Measurements from ENCODE around the gene HLA-DMA.
A peak's percentile ranks its signal among the peaks of the same experiment; 100 is the strongest.

Gene HLA-DMA

DNA sequence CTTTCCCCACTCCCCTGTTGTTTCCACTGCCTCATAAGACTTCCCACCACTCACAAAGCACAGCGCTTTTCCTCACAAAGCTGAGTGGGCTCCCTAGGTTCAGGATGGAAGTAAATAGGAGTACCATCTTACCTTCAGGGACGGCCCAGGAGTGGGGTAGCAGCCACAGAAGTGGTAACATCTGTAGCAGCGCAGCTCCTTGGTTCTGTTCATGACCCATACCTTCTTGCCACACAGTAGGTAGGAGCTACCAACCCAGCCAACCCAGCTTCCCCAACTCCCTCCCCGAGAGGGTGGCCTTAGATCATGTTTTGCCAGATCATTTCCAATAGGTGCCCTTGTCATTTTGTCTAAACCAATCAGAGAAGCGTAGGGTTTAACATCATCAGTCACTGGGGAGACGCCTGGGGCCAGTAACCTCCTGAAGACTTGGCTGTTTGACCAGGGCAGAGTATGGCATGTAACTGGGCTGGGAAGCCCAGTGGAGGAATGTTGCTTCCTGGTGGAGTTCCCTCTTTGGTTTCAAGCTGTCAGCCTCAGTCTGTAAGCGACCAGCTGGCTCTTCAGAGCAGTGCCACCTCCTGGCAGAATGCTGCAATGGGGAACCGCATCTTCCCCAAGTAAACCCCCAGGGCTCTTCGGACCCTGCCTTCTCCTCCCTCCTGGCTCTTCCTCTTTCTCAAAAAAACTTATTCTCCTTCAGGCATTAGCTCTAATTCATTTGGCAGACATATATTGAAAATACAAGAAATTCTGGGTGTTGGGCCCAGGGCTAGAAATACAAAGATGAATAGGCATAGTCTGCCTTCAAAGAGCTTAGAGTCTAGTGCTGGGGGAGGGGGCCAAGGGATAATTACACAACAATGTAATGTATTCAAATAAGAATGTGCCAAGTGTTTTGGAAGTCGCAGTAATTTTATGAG is at the start of gene HLA-DMA:
Gene HLA-DMA, minus strand, starts transcription at position 281 of the 923 bp plus-strand sequence. Its CDS starts 61 bp downstream, at position 220.
- DNase-seq (ENCODE audit: low spot score): peak; percentile 94

DNA sequence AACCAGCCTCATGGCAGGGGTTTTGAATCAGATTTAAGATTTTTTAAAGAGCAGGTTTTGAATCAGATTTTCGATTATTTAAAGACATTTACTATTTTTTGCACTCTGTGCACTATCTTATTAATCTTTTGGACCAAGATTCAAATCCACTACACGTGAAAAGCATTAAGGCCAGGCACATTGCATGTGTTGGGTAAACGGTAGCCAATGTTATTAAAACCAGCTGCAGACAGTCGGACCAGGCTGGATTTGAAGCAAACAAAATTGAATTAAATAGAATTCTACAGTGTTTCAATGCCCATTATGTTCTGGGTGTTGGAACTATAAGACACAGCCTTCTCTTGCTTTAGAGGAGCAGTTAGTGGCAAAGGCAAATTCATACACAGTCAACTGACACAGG is 48.8 kb upstream of the HLA-DMA start:
- no peak for DNase-seq (ENCODE audit: low spot score)

DNA sequence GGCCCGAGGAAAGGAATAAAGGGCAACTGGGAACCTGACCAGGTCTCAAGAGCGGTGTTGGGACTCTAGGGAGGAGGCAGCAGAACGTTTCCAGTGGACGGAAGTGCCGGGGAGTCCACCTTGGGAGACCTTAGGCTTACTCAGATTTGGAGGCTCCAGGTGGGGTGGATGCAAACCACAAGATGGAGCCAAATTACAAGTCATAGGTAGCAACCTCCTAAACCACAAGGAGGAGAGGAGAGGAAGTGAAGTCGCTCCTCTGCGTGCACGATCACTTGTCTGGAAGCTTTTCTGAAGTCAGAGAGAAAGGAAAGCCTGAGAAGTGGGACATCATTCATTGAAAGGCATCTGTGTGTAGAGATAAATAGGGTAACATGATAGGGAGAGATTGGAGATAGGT is 47.2 kb upstream of the HLA-DMA start:
- DNase-seq (ENCODE audit: low spot score): no peak

DNA sequence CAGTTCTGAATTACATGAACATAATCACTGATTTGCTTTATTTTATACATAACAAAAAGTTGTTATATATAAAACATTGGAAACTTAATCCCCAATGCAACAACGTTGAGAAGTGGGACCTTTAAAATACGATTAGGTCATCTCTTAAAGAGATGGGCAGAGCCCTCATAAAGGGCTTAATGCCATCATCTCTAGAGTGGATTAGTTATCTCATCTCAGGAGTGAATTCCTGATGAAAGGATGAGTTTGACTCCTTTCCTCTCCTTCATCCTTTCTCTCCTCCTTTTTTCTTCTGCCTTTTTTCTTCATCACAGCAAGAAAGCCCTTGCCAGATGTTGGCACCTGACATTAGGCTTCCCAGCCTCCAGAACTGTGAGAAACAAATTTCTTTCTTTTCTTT is 42.6 kb upstream of the HLA-DMA start:
- no peak for DNase-seq (ENCODE audit: low spot score)

DNA sequence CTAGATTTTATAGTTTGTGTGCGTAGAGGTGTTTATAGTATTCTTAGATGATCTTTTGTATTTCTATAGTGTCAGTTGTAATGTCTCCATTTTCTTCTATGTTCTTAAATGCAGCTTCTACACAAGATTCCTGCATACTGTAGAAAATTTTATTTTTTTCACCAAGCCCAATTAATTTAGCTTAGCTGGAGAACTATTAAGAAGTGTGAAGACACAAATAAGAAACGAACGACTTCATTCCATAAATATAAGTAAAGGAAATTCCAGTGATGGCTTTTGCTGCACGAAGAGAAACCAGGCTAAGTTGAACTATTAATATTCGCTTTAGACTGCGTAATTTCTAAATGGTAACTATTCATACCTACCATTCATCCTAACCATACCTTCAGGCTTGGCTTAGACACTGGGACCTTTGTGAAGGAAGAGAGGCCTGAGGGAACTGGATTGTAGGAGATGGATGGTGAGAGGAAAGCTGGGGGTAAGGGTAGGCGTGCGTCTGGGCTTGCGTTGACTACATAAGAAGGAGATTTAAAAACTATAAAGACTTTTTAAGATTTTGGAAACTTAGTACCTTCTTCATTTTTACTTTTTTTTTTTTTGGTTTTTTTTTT is 40.6 kb upstream of the HLA-DMA start:
- no peak for DNase-seq (ENCODE audit: low spot score)

DNA sequence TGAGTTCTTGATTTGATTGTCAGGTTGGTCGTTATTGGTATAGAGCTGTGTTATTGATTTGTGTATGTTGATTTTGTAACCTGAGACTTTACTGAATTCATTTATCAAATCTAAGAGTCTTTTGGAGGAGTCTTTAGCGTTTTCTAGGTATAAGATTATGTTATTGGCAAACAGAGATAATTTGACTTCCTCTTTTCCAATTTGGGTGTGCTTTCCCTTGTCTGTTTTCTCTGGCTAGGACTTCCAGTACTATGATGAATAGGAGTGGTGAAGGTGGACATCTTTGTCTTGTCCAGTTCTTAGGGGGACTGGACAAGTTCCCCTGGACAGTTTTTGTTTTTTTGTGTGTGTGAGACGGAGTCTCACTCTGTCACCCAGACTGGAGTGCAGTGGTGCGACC is 39.1 kb upstream of the HLA-DMA start:
- no peak for DNase-seq (ENCODE audit: low spot score)

DNA sequence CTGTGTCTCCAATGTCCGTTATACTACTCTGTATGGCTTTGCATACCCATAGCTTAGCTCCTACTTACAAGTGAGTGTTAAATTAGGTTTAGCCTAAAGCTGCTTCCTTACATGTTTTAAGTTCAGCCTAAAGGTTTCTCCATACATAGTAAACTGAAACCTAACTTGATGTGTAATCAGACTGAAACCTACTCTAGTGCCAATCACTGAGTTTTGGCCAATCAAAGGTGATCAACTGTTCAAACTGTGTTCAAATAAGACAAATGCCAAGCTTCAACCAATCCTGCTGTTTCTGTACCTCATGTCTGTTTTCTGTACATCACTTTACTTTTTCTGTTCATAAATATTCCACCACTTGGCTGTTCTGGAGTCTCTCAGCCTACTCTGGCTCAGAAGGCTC is 36.5 kb upstream of the HLA-DMA start:
- DNase-seq (ENCODE audit: low spot score): no peak

DNA sequence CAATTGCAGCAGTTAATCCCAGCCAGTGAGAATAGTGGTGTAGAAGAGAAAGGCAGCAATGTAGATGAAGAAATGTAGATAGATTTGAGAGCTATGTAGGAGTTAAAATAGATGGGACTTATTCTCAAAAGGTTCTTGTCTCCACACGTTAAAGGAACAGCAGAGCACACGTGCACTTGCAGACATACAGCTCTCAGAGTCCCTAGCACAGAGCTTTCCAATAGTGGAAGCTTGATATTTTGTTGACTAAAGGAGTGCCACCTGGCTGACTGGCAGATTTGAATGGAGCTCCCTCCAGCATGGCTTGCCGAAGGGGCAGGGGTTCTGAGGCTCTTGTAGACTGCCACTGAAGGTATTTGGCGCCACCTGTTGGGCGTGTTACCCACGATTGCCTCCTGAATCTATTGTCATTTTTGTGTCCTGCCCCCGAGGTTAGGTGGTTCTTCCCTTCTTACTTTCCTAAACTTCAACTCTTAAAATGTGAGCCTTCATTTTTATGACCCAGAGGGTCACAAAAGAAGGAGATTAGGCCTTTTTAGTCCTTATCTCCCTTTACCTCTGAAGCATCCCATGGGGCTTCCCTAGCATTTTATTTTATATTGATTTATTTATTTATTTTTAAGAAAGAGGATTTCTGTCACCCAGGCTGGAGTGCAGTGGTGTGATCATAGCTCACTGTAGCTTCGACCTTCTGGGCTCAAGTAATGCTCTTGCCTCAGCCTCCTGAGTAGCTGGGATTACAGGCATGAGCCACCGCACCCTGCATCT is 31.9 kb upstream of the HLA-DMA start:
- peak; percentile 83 for DNase-seq (ENCODE audit: low spot score)

DNA sequence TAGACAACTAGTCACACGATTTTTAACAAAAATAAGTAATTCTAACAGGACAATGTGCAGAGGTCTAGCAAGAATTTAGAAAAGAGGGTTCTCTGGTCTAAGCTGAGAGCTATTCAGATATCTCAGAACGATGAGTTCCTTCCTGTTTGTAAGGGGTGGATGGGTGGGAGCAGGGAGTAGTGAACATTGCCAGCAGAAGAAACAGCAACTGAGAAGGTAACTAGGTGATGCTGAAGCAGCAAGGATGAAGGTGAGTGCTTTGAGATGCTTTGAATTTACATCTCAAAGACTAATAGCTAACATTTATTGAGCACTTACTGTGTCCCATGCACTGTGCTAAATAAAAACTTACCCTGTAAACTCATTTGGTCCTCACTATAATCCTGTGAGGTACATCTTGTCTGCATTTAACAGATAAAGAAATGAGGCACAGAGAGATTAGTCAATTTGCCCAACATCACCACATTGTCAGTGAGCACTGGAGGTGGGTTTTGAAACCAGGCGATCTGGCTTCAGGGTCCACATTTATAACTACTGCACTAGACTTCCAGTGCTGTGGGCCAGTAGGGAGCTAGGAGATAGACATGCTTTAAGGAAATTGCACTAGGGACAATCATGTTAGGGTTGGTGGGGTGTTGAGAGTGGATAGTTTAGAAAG is 31.2 kb upstream of the HLA-DMA start:
- no peak for DNase-seq (ENCODE audit: low spot score)

DNA sequence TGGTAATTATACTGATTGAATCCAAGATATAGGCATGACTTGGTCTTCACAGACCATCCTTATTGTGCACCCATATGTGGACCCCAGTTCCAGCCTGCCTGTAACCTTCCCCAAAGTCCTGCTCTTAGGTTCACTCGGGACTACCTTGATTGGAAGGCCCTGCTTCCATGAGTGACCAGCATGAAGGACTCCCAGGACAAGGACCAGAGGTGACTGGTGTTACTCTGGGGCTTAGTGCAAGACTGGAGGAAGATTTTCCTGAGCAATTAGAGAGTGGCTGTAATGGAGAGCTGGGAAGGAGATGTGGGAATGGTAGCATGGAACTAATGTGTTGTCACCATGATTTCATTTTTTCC is 30.6 kb upstream of the HLA-DMA start:
- no peak for DNase-seq (ENCODE audit: low spot score)

DNA sequence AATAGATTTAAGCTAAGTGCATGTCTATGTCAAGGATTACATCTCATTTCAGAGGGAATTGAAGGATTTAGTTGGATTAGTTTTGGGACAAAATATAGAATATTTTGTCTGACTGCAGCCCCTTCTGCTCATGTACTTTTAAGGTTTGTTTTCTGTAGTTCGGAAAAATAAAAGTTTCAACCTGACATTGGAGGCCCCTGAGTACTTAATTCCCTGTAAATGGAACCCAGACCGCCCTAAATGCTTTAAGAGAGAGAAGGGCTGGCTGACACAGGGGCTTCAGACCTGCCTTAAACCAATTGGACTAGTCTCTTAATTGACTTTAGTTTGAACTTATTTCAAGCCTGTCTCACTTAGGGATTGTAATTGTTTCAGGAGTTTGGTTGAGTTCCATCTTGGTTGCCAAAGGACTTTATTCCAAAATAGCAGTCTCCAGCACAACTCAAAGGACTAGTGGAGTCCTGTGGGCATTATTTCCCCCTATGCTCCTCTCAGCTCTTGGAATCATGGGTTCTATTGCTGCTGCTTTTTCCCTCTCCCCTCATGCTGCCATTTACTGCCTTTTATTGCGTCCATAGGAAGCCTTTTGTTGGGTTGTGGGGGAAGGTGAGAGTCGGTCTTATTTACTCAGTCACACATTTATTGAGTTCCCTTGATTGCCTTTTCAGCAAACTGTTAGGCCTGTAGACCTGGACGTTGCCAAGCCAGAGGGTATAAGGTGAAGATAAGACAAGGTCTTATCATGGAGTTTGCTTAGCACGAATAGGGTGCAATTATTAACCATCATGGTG is 30.0 kb upstream of the HLA-DMA start:
- no peak for DNase-seq (ENCODE audit: low spot score)

DNA sequence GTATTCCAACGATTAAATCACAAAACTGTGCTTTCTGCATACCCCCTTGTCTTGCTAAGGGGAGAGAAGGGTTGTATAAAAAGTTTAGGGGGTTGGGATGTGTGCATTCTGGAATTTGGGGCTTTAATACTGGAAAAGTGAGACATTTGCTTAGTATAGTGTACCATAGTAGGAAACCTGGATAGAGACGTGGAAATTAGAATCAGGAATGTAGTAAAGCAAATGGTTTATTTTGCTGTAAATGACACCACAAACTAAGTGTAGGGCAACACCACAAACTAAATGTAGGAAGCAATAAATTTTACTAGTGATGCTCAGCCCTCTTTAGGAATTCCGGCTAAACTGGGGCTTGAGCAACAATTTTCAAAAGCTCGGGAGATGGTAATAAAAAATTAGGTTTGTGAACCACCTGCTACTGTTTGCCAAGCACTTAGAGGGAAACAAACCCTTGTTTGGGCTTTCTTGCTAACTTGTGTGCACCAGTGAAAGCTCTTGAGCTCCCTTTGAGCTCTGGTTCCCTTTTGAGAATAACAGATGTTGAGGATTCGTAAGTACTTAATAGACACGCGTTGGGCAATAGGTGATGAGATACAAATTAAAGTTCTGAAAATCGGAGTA is 29.3 kb upstream of the HLA-DMA start:
- no peak for DNase-seq (ENCODE audit: low spot score)

DNA sequence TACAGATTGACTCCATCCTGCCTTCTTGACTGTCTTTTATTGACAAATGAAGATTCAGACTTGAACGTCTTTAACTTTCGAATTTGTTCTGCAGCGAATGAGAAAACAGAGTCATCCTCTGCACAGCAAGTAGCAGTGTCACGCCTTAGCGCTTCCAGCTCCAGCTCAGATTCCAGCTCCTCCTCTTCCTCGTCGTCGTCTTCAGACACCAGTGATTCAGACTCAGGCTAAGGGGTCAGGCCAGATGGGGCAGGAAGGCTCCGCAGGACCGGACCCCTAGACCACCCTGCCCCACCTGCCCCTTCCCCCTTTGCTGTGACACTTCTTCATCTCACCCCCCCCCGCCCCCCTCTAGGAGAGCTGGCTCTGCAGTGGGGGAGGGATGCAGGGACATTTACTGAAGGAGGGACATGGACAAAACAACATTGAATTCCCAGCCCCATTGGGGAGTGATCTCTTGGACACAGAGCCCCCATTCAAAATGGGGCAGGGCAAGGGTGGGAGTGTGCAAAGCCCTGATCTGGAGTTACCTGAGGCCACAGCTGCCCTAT is 27.7 kb upstream of the HLA-DMA start:
- no peak for DNase-seq (ENCODE audit: low spot score)

DNA sequence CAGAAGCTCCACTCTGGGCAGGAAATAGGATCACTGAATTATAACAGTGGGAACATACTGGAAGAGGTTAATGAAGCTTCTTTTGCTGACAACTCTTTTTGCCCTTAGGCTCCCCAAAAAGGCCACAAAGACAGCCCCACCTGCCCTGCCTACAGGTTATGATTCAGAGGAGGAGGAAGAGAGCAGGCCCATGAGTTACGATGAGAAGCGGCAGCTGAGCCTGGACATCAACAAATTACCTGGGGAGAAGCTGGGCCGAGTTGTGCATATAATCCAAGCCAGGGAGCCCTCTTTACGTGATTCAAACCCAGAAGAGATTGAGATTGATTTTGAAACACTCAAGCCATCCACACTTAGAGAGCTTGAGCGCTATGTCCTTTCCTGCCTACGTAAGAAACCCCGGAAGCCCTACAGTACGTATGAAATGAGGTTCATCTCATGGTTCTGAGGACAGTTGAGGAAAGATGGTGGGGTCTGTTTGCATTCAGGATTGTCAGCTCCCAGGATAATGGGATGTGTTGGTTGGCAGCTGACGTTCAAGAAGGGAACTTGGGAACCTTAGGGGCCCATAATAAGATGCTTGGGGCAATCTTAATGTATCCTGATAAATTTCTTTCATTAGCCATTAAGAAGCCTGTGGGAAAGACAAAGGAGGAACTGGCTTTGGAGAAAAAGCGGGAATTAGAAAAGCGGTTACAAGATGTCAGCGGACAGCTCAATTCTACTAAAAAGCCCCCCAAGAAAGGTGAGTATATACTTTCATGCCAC is 27.0 kb upstream of the HLA-DMA start:
- DNase-seq (ENCODE audit: low spot score): no peak

DNA sequence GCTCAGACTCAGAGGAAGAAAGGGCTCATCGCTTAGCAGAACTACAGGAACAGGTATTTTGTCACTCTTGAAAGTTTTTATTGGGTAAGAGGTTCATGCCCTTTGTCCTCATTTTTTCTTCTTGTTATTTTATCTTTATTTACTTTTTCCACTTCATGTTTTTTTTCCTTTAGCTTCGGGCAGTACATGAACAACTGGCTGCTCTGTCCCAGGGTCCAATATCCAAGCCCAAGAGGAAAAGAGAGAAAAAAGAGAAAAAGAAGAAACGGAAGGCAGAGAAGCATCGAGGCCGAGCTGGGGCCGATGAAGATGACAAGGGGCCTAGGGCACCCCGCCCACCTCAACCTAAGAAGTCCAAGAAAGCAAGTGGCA is 25.0 kb upstream of the HLA-DMA start:
- no peak for DNase-seq (ENCODE audit: low spot score)

DNA sequence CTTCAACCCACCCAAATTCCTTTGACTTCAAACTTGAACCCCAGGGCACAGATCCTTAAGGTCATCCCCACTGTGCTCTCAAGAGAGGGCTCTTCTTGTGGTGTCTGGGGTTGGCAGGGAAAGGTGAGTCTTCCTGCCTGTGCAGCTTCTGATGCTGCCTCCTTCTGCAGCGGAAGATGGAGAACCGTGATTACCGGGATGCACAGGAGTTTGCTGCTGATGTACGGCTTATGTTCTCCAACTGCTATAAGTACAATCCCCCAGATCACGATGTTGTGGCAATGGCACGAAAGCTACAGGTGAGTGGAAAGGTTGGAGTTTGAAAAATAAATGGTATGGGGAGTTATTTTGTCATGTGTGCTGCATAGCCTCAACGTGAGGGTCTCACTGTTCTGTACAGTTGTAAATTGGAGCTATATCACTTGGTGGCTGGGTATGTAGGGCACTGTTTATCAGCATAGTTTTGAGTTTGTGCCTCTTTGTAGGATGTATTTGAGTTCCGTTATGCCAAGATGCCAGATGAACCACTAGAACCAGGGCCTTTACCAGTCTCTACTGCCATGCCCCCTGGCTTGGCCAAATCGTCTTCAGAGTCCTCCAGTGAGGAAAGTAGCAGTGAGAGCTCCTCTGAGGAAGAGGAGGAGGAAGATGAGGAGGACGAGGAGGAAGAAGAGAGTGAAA is 24.5 kb upstream of the HLA-DMA start:
- DNase-seq (ENCODE audit: low spot score): no peak

DNA sequence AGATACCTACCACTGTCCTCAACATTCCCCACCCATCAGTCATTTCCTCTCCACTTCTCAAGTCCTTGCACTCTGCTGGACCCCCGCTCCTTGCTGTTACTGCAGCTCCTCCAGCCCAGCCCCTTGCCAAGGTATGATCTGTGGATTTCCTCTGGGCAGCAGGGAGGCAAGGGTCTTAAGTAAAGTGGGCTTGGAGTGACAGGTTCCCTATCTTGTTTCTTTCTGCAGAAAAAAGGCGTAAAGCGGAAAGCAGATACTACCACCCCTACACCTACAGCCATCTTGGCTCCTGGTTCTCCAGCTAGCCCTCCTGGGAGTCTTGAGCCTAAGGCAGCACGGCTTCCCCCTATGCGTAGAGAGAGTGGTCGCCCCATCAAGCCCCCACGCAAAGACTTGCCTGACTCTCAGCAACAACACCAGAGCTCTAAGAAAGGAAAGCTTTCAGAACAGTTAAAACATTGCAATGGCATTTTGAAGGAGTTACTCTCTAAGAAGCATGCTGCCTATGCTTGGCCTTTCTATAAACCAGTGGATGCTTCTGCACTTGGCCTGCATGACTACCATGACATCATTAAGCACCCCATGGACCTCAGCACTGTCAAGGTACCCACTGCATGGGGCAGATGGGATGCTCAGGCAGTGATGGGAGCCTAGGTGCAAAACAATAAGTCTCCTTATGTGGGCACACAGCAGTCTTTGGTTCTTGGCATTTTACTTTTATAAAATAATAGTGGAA is 23.6 kb upstream of the HLA-DMA start:
- no peak for DNase-seq (ENCODE audit: low spot score)

DNA sequence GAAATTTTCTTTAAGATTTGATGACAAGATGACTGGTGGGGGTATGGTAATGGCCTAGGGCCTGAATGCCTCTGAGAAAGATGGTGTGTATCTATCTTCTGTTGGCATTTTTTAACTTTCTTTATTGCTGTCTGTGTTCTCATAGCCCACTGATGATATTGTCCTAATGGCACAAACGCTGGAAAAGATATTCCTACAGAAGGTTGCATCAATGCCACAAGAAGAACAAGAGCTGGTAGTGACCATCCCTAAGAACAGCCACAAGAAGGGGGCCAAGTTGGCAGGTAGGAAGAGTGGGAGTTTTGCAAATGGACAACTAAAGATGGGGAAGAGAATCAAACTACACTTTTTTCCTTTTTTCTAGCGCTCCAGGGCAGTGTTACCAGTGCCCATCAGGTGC is 23.0 kb upstream of the HLA-DMA start:
- no peak for DNase-seq (ENCODE audit: low spot score)
